GM12872 (cell line): ENCODE measurements around the gene HEXIM1.

Source experiments
- TF ChIP-seq, protein P1 (sequence below): IDR thresholded peaks from 3 replicates; pipeline ENCODE4 v1.5.1; 2011; ENCODE audit warnings: low read depth, mild to moderate bottlenecking, low read length, moderate library complexity; ENCODE audit not compliant: insufficient read depth

Gene HEXIM1

DNA sequence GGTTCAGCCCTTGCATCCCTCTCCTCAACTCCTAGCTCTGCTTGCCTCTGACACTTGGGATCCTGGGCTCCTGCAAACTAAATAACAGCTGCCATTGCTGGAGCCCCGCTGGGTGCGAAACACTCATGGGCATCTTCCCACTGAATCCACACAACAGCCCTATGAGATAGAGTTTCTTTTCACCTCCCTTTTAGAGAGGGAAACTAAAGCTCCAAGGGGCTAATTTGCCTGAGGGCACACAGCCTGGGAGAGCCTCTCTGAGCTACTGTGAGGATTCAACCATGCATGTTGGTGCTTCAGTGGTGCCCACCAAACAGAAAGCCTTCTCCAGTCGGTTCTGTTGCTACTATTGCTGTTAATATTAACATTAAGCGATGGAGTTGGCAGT lies 8.7 kb upstream of the HEXIM1 start:
- TF ChIP-seq, protein P1, sequence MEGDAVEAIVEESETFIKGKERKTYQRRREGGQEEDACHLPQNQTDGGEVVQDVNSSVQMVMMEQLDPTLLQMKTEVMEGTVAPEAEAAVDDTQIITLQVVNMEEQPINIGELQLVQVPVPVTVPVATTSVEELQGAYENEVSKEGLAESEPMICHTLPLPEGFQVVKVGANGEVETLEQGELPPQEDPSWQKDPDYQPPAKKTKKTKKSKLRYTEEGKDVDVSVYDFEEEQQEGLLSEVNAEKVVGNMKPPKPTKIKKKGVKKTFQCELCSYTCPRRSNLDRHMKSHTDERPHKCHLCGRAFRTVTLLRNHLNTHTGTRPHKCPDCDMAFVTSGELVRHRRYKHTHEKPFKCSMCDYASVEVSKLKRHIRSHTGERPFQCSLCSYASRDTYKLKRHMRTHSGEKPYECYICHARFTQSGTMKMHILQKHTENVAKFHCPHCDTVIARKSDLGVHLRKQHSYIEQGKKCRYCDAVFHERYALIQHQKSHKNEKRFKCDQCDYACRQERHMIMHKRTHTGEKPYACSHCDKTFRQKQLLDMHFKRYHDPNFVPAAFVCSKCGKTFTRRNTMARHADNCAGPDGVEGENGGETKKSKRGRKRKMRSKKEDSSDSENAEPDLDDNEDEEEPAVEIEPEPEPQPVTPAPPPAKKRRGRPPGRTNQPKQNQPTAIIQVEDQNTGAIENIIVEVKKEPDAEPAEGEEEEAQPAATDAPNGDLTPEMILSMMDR, result no peak

DNA sequence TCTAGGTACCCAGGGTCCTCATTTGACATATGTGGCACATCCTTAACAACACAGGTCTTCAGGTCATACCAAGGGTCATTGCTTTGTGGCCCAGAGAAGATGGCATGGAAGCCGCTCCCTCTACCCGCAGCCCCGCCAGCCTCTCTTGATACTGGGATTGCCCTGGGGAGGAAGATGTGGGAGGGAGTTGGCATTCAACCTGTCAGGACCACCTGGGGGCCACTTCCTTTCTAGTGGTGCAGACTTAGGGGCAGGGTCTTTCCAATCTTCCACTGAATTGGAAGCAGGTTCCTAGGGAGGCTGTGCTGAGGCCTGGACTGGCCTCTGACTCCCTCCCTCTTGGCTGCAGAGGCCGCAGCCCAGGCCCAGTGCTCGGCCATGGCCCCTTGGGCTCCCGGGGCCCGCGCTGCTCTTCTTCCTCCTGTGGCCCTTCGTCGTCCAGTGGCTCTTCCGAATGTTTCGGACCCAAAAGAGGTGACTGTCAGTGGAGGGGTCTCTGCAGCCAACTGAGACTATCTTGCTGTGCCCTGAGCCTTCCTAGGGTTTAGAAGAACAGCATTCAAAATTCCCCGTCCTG lies 5.1 kb upstream of the HEXIM1 start:
- TF ChIP-seq, protein P1, result no peak

DNA sequence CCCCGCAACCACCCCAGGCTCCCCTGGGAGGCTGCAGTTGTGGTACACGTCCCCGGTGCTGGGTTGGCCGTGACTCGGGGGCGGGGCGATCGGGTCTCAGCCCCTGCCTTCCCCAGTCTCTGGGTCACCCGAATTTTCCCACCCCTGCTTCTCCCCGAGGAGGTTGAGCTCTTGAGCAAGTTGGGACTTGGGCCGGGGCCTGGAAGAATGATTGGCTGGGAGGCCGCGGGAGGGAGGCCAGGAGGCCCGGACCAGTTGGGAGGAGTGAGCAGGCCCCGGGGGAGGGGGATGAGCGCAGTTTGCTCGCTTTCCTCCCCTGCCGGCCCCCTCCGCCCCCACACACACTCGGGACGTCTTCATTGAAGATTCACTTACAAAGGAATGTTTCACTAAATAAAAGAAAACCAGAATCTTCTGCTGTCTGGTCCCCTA lies 4.5 kb upstream of the HEXIM1 start:
- TF ChIP-seq, protein P1, result no peak

DNA sequence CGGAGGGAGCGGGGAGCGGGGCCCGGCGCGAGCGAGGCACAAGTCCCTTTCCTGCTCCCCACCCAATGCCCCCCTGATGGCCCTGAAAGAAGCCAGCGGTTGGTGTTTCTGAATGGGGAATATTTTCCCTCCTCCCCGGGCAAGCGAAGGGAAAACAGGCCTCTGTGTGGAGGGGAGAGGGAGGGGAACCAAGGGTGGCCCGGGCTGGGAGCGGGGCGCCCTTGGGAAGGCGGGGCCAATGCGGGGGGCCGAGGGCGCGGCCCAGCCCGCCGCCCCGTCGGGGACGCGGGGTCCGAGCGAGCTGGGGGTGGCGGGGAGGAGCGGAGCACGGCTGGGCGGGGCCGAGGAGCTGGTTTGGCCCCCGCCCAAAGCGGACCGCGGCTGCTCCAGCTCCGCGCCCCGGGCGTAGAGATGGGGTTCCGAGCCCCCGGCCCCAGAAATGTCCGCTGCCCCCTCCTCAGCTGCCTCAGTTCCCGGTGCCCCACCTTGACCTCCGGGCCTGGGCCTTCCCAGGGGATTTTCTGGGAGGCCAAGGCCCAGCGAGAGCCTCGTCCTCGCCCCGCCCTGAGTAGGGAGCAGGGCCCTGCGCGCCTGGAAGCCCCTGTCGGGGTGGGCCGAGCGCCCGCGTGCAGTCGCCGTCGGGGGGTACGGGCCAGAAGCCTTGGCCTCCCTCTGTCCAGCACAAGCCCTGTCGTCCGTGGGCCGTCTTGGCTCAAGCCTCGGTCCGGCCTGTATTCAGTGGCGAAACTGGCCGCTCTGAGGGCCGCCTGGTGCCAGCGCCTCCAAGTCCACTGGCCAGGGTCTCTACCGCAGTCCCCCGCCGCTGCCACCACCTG lies 3.9 kb upstream of the HEXIM1 start:
- TF ChIP-seq, protein P1, result no peak

DNA sequence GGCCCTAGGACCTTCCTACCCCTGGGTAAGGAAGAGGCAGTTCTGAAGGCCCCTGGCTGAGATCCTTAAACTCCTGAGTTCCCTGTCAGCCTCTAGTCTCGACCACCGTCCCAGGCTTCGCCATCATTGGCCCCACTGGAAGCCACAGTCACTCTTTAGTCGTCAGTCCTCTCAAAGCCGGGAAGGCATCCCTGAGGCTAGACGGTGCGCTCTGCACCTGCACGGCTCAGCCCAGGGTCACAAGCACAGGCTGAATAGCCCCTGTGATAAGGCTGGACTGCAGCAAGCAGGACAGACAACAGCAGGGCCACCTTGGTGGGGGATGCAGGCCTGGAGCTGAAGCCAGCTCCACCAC lies 3.3 kb upstream of the HEXIM1 start:
- TF ChIP-seq, protein P1, result no peak

DNA sequence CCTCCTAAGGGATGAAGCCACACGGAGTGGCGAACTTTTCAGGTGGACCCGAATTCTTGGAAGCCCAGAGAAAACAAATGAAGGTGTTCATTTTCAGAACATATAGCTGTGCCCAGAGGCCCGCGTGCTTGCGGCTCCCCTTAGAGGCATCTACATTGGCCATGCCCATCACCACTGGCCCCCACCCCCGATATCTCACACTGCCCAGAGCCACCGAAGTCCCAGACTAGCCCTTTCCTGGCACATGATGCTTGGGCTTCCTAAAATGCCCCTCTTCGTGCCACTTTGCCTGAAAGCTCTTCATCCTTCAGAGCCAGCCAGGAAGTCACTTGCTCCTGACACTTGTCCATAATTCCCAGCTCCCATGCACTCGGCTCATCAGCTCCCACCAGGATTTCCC lies 2.1 kb upstream of the HEXIM1 start:
- TF ChIP-seq, protein P1, result no peak

DNA sequence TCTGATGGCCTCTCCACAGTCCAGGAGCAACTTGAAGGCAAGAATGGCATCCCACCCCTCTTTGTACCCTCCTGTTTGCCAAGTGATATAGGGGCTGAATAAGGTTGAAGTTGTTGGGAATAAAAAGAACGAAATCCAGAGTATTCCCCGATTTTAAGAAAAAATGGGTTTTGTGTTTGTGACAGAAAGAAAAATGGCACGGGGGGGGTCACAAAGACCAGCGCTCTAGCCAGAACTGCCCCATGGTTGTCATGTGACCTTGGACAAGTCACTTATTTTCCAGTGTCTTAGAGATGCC lies 1.7 kb upstream of the HEXIM1 start:
- TF ChIP-seq, protein P1, result no peak
